Hepatic stellate cell (primary cell): ENCODE data around the gene CAP2.
"Not testable (repeated sequence)": the region's sequence is repeated elsewhere in the genome, so short reads cannot be mapped to it uniquely, and the experiment has no call there.

Experiments
- DNase-seq: peaks from one replicate; pipeline ENCODE4 v3.0.0; 2011; ENCODE audit warnings: low spot score

Gene CAP2

GRCh38 chr6:17504005-17504404 lies 110.6 kb downstream of the CAP2 start:
- DNase-seq, result no peak

- no peak for DNase-seq
These were observed 111.7 kb downstream of the CAP2 start for GRCh38 chr6:17505062-17505476.

GRCh38 chr6:17505767-17506280 lies 112.4 kb downstream of the CAP2 start:
- peak; percentile 35 for DNase-seq

GRCh38 chr6:17506531-17506930 lies 113.1 kb downstream of the CAP2 start:
- no peak for DNase-seq

- no peak for DNase-seq
These were observed 113.6 kb downstream of the CAP2 start for GRCh38 chr6:17506962-17507361.

GRCh38 chr6:17511084-17511483 lies 117.7 kb downstream of the CAP2 start:
- no peak for DNase-seq

- DNase-seq, result no peak
These were observed 118.2 kb downstream of the CAP2 start for GRCh38 chr6:17511580-17511979.

- DNase-seq, result peak; percentile 80
These were observed 125.7 kb downstream of the CAP2 start for GRCh38 chr6:17519120-17519519.

- no peak for DNase-seq
These were observed 132.2 kb downstream of the CAP2 start for GRCh38 chr6:17525637-17526036.

- peak; percentile 7 for DNase-seq
These were observed 133.7 kb downstream of the CAP2 start for GRCh38 chr6:17527076-17527475.

GRCh38 chr6:17530321-17530835 lies 137.0 kb downstream of the CAP2 start:
- no peak for DNase-seq

GRCh38 chr6:17536586-17536985 lies 143.2 kb downstream of the CAP2 start:
- no peak for DNase-seq

- DNase-seq, result no peak
These were observed 148.8 kb downstream of the CAP2 start for GRCh38 chr6:17542243-17542642.

GRCh38 chr6:17545681-17546080 lies 152.3 kb downstream of the CAP2 start:
- not testable (repeated sequence) for DNase-seq

- no peak for DNase-seq
These were observed 158.1 kb downstream of the CAP2 start for GRCh38 chr6:17551383-17551958.

- no peak for DNase-seq
These were observed 159.5 kb downstream of the CAP2 start for GRCh38 chr6:17552861-17553260.

GRCh38 chr6:17556014-17556413 lies 162.6 kb downstream of the CAP2 start:
- DNase-seq, result no peak

GRCh38 chr6:17562636-17563035 lies 169.2 kb downstream of the CAP2 start:
- DNase-seq, result no peak

GRCh38 chr6:17565399-17565798 lies 172.0 kb downstream of the CAP2 start:
- no peak for DNase-seq

GRCh38 chr6:17574866-17575560 lies 181.6 kb downstream of the CAP2 start:
- DNase-seq, result peak; percentile 73

- DNase-seq, result no peak
These were observed 183.7 kb downstream of the CAP2 start for GRCh38 chr6:17577059-17577458.

GRCh38 chr6:17580518-17581048 lies 187.2 kb downstream of the CAP2 start:
- no peak for DNase-seq

- not testable (repeated sequence) for DNase-seq
These were observed 187.9 kb downstream of the CAP2 start for GRCh38 chr6:17581282-17581681.
